GM10248 (cell line): ENCODE data around the gene CC2D1A.

Source experiments
- CTCF ChIA-PET: fragments of 300-600 bp; sonication (Branson Sonifier 250); formaldehyde crosslinking; extraction: SDS; loops from one replicate; lab custom pipeline; 2021; ENCODE audit warnings: antibody characterized with exemption; lab: Yijun Ruan, JAX
- POLR2A ChIA-PET: fragments of 350-650 bp; sonication (Branson Sonifier 250); formaldehyde crosslinking; extraction: SDS; loops from one replicate; lab custom pipeline; 2020; ENCODE audit warnings: antibody characterized with exemption; lab: Yijun Ruan, JAX
- DNase-seq: peaks from one replicate; pipeline ENCODE4 v3.0.0; 2012; ENCODE audit errors: extremely low spot score
- TF ChIP-seq, protein P1 (sequence below): IDR thresholded peaks from 2 replicates; pipeline ENCODE4 v1.5.1; 2012; ENCODE audit warnings: mild to moderate bottlenecking, low read depth; ENCODE audit errors: extremely low read depth, missing control alignments, control extremely low read depth

Gene CC2D1A

DNA sequence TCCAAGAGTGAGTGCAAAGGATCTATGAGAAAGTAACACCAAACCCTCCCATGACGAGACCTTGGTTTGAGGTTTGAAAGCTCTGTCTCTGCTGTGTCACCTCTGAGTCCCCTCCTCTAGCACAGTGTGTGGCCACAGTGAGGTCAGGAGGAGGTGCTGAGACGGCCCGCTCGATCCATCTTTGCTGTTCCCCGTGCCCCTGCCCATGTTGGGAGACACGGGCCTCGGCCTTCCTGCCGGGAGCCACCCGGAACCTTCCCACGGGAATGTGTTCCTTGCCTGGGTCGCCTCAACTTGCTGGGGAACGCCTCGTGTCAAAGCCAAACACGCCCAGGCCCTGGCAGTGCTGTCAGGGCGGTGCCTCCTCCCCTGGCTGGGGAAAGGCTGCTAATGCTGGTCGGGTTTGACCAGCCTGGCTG is 19.0 kb upstream of the CC2D1A start:
- TF ChIP-seq, protein P1, sequence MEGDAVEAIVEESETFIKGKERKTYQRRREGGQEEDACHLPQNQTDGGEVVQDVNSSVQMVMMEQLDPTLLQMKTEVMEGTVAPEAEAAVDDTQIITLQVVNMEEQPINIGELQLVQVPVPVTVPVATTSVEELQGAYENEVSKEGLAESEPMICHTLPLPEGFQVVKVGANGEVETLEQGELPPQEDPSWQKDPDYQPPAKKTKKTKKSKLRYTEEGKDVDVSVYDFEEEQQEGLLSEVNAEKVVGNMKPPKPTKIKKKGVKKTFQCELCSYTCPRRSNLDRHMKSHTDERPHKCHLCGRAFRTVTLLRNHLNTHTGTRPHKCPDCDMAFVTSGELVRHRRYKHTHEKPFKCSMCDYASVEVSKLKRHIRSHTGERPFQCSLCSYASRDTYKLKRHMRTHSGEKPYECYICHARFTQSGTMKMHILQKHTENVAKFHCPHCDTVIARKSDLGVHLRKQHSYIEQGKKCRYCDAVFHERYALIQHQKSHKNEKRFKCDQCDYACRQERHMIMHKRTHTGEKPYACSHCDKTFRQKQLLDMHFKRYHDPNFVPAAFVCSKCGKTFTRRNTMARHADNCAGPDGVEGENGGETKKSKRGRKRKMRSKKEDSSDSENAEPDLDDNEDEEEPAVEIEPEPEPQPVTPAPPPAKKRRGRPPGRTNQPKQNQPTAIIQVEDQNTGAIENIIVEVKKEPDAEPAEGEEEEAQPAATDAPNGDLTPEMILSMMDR, result no peak
- DNase-seq, result no peak
- ChIA-PET CTCF (interaction anchor here (0.9 to 2.1 kb wide), 6 partner anchors 113 to 461 kb away, joined by 3 to 5 read pairs (median 3); partner anchors contain the start of genes ASF1B, C19orf53 and IL27RA), POLR2A (interaction anchor here (0.6 kb wide), 2 partner anchors 45 to 542 kb away, joined by 3 to 4 read pairs; no protein-coding TSS in a partner anchor)

DNA sequence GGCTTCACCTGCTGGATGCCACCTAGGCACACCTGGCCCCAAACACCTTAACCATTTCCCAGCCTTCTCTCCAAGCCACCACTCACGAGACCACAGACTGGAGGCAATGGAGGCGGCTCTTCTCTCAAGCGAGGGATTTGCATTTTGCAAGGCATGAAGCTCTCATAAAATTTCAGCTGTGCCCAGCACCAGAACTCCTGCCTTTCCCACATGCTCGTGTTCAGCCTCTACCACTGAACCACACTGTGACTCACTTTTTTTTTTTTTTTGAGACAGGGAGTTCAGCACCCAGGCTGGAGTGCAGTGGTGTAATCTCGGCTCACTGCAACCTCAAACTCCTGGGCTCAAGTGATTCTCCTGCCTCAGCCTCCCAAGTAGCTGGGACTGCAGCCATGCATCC is 18.5 kb upstream of the CC2D1A start:
- TF ChIP-seq, protein P1, result no peak
- DNase-seq, result no peak
- ChIA-PET CTCF (no interaction called here), POLR2A (interaction anchor here (0.6 kb wide), 1 partner anchor 70 kb away, joined by 3 read pairs; no protein-coding TSS in a partner anchor)

DNA sequence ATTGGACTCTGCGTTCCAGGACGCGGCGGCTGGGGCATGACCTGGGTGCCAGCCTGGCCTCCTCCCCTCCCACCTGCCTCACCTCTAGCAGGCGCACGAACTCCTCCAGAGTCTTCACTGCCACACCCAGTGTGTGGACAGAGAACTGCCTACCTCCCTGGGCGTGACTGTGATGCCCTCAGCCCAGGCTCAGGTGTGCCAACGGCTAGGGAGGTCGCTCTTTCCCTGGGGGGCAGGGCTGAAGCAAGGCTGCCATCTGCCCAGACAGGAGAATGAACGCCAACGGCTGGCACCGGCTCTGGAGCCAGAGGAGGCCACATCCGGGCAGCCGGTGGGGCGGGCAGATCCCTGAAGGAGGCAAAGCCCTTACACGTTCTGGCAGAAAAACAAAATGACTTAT is 17.7 kb upstream of the CC2D1A start:
- DNase-seq, result no peak
- ChIA-PET POLR2A (interaction anchor here (0.5 kb wide), 1 partner anchor 1487 kb away, joined by 5 read pairs; no protein-coding TSS in a partner anchor), CTCF (interaction anchor here (1.2 kb wide), 1 partner anchor 9 kb away, joined by 4 read pairs; no protein-coding TSS in a partner anchor)
- TF ChIP-seq, protein P1, result no peak

DNA sequence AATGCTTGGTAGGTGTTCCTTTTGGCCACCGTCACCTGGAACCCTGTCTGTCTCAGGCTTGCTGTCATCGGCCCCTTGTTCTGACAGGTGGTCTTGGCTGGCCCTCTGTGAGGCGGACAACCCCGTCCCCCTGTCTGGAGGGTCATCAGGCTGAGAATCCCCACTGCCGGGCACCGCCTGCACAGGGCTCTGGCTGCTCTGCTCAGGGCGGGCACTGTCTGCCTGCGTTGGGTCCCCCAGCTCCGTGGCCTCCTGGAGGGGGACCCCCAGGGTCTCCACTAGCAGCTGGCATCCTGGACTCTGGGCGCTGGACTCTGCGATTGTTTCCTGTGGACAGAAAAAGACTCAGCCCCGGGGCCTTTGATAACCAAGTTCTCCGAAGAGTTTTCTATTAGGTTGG is 15.9 kb upstream of the CC2D1A start:
- TF ChIP-seq, protein P1, result no peak

GRCh38 chr19:13892870-13893269 is 13.1 kb upstream of the CC2D1A start:
- CTCF ChIA-PET, result interaction anchor here (1.9 kb wide), 1 partner anchor 12 kb away, joined by 6 read pairs; no protein-coding TSS in a partner anchor
- DNase-seq, result no peak
- POLR2A ChIA-PET, result no interaction called here
- TF ChIP-seq, protein P1, result no peak

More for the DNA sequence above, 15.9 kb upstream of the CC2D1A start:
- no peak for DNase-seq
- ChIA-PET POLR2A (no interaction called here), CTCF (no interaction called here)

DNA sequence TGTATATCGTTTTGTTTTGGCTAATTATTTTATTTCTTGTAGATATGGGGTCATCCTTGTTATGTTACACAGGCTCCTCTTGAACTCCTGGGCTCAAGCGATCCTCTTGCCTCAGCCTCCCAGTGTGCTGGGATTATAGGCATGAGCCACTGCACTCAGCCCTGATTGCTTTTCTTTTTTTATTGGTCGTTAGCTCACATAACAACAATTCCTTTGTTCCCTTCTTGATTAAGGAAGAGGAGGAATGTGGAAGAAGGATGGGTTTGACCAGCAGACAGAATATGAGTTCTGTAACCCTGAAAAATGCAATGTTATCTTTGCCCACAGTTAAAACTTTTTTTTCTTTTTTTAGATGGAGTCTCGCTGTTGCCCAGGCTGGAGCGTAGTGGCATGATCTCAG is 11.4 kb upstream of the CC2D1A start:
- POLR2A ChIA-PET, result no interaction called here
- TF ChIP-seq, protein P1, result no peak
- CTCF ChIA-PET, result interaction anchor here (1.0 to 1.9 kb wide), 3 partner anchors 14 to 177 kb away, joined by 3 to 6 read pairs (median 3); no protein-coding TSS in a partner anchor
- DNase-seq, result no peak
